Testis (tissue), 5 donors: ENCODE measurements around the gene NUP188. TPM values are rescaled to one million over a fixed set of nuclear protein-coding genes. Genes with fewer than 3 reads are reported as not detected.

Experiments used
- DNase-seq: peaks from one replicate; pipeline ENCODE4 v3.0.0-alpha.2; 2019
- H3K27ac ChIP-seq, 2 donors: fragments of 200-600 bp; sonication (generic); one replicate each; pipeline ENCODE4 v1.5.1; 2019
- H3K27me3 ChIP-seq: fragments of 200-600 bp; sonication (generic); one replicate; pipeline ENCODE4 v1.5.1; 2019
- H3K36me3 ChIP-seq: fragments of 200-600 bp; sonication (generic); one replicate; pipeline ENCODE4 v1.5.1; 2017; ENCODE audit warnings: low read depth; ENCODE audit errors: missing control alignments
- H3K4me1 ChIP-seq: fragments of 200-600 bp; sonication (generic); one replicate; pipeline ENCODE4 v1.5.1; 2019
- H3K4me3 ChIP-seq, 2 donors: fragments of 200-600 bp; sonication (generic); one replicate each; pipeline ENCODE4 v1.5.1; 2017 to 2019
- H3K9me3 ChIP-seq: fragments of 200-600 bp; sonication (generic); one replicate; pipeline ENCODE4 v1.5.1; 2017
- POLR2A ChIP-seq: fragments of 450-650 bp; IDR thresholded peaks from one replicate; pipeline ENCODE4 v1.6.1; 2017; ENCODE audit warnings: antibody characterized with exemption, mild to moderate bottlenecking, moderate library complexity
- WGBS, 2 donors: methylation state at CpG; one replicate each; pipeline ENCODE4 v1.1.5; 2018; 5-methylcytosine and 5-hydroxymethylcytosine counted together
- intact Hi-C: fragments of 100-400 bp; cut with DNase I; formaldehyde crosslinking; loops from one replicate; pipeline ENCODE4 v1.15.1; 2023; ENCODE audit warnings: low total_unique reads
- long read RNA-seq, 2 donors: transcript quantifications; one replicate each; lab custom pipeline, GENCODE V29; 2026
- polyA plus RNA-seq: library from polyadenylated mRNA; stranded (reverse); fragments of 350-450 nt; fragmentation: Illumina TruSeq; extraction: RNeasy Lipid Tissue Mini Kit (QIAGEN cat#74804); gene quantifications from one replicate; pipeline ENCODE4 v1.2.3, GENCODE V29; 2014; ENCODE audit warnings: low read depth, low replicate concordance; ENCODE audit not compliant: insufficient read depth
- total RNA-seq, 2 donors: library from RNA; depleted of rRNA; stranded (reverse); fragments of >200 nt; gene quantifications; one replicate each; pipeline ENCODE4 v1.2.3, GENCODE V29; 2016
- TF ChIP-seq, protein P1 (sequence below), 3 experiments: fragments of 450-650 bp in 2 of 3; fragments of 200-600 bp in 1 of 3; sonication (generic) in 1 of 3; IDR thresholded peaks; one replicate each; pipeline ENCODE4 v1.5.1; 2016 to 2019; ENCODE audit warnings: antibody characterized with exemption in 3 of 3, mild to moderate bottlenecking in 2 of 3, moderate library complexity in 1 of 3

Gene NUP188, protein sequence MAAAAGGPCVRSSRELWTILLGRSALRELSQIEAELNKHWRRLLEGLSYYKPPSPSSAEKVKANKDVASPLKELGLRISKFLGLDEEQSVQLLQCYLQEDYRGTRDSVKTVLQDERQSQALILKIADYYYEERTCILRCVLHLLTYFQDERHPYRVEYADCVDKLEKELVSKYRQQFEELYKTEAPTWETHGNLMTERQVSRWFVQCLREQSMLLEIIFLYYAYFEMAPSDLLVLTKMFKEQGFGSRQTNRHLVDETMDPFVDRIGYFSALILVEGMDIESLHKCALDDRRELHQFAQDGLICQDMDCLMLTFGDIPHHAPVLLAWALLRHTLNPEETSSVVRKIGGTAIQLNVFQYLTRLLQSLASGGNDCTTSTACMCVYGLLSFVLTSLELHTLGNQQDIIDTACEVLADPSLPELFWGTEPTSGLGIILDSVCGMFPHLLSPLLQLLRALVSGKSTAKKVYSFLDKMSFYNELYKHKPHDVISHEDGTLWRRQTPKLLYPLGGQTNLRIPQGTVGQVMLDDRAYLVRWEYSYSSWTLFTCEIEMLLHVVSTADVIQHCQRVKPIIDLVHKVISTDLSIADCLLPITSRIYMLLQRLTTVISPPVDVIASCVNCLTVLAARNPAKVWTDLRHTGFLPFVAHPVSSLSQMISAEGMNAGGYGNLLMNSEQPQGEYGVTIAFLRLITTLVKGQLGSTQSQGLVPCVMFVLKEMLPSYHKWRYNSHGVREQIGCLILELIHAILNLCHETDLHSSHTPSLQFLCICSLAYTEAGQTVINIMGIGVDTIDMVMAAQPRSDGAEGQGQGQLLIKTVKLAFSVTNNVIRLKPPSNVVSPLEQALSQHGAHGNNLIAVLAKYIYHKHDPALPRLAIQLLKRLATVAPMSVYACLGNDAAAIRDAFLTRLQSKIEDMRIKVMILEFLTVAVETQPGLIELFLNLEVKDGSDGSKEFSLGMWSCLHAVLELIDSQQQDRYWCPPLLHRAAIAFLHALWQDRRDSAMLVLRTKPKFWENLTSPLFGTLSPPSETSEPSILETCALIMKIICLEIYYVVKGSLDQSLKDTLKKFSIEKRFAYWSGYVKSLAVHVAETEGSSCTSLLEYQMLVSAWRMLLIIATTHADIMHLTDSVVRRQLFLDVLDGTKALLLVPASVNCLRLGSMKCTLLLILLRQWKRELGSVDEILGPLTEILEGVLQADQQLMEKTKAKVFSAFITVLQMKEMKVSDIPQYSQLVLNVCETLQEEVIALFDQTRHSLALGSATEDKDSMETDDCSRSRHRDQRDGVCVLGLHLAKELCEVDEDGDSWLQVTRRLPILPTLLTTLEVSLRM (N-terminal part only)
- total RNA-seq (100 to 1,000 TPM; 165 to 184 TPM), polyA plus RNA-seq (241 TPM)
- long read RNA-seq, donor 1 = 0 reads
- long read RNA-seq, donor 2, partial matches to known transcripts = 14 of 15 reads
- long read RNA-seq, donor 2, other reads (novel, unspliced or antisense) = 0 of 15 reads

DNA sequence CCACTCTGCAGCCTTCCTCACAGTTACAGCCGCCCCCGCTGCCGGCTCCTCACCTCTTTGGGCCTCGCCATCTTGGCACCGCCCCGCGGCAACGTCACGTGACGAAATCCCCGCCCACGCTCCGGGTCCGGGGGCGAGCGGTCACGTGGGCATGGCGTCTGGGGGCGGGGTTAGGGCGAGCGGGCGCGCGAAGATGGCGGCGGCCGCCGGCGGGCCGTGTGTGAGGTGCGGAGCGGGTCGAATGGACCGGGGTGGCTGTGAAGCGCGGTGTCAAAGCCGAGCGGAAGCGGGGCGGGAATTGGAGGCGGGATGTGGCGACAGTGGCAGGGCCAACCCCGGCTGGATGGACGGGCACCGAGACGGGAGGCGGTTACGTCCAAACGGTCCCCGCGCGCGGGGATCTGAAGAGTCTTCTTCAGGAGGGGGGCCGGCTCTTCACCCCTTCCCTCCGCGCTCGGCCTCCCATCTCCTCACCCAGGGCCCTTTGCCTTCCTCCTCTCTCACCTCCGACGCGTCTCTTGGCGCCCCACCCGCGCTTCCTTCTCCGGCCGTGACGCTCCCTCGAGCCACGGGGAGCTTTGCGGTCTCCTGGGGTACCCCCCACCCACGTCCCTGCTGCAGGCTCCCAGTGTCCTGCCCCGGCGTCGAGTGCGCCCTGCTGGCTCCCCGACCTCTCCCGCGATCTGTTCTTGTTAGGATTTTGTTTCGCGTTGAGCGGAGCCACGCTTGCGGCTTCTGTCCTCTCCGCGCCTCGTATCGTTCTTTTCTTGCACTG is at the start of gene NUP188, which contains the start of gene DOLK:
TSS of gene NUP188 (plus strand) at position 173 of the 775 bp plus-strand sequence. CDS start at position 194, 21 bp downstream.
TSS of gene DOLK (minus strand) at position 77 of the 775 bp plus-strand sequence. CDS start 300 bp downstream, outside the sequence.
- H3K27me3 ChIP-seq = no peaks in the 10 kb centered on the region
- peak within 1 kb of the TSS; percentile 72 to 91 for H3K4me3 ChIP-seq
- TF ChIP-seq, protein P1, sequence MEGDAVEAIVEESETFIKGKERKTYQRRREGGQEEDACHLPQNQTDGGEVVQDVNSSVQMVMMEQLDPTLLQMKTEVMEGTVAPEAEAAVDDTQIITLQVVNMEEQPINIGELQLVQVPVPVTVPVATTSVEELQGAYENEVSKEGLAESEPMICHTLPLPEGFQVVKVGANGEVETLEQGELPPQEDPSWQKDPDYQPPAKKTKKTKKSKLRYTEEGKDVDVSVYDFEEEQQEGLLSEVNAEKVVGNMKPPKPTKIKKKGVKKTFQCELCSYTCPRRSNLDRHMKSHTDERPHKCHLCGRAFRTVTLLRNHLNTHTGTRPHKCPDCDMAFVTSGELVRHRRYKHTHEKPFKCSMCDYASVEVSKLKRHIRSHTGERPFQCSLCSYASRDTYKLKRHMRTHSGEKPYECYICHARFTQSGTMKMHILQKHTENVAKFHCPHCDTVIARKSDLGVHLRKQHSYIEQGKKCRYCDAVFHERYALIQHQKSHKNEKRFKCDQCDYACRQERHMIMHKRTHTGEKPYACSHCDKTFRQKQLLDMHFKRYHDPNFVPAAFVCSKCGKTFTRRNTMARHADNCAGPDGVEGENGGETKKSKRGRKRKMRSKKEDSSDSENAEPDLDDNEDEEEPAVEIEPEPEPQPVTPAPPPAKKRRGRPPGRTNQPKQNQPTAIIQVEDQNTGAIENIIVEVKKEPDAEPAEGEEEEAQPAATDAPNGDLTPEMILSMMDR (IDR thresholded peaks at IDR 0.05) = no peak
- TF ChIP-seq POLR2A = peak; percentile 33
- no peaks in the 10 kb centered on the region for H3K36me3 ChIP-seq
- intact Hi-C loops = no loop called here
- no peaks in the 10 kb centered on the region for H3K9me3 ChIP-seq
- H3K27ac ChIP-seq = peak within 1 kb of the TSS; percentile 80 to 96
- H3K4me1 ChIP-seq = peaks cover 12% of the 10 kb centered on the region
- WGBS, 2 donors = 0 to 1% methylated on average over 42 to 86 of the region's 86 CpGs
- peak; percentile 97 for DNase-seq

DNA sequence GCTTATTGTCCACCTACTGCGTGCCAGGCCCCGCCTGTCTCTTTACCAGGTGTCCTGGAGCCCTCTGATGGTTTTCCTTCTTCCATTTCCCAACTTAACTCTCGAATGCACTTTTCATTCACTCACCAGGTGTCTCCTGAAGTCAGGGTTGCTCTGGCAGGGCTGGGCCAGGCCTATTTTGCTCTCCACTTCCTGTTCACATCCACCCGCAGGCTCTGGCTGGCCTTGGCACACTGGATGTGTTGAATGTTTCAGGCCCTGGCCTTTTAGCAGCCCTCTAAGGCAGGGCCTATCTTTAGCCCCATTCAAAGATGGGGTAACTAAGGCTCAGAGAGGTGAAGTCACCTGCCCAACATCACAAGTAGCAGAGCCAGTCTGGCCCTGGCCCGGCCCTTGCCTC is 49.1 kb upstream of the NUP188 start:
- intact Hi-C loops = no loop called here
- Histone ChIP-seq H3K4me1 (peaks cover 17% of the 10 kb centered on the region), H3K36me3 (no peaks in the 10 kb centered on the region), H3K27ac (no peak overlapping the region), H3K27me3 (no peaks in the 10 kb centered on the region), H3K4me3 (no peak overlapping the region), H3K9me3 (no peaks in the 10 kb centered on the region)
- WGBS, 2 donors = 91 to 98% methylated on average over 4 to 5 of the region's 5 CpGs
- DNase-seq = no peak
- TF ChIP-seq, protein P1 (IDR thresholded peaks at IDR 0.05) = no peak
- no peak for TF ChIP-seq POLR2A

DNA sequence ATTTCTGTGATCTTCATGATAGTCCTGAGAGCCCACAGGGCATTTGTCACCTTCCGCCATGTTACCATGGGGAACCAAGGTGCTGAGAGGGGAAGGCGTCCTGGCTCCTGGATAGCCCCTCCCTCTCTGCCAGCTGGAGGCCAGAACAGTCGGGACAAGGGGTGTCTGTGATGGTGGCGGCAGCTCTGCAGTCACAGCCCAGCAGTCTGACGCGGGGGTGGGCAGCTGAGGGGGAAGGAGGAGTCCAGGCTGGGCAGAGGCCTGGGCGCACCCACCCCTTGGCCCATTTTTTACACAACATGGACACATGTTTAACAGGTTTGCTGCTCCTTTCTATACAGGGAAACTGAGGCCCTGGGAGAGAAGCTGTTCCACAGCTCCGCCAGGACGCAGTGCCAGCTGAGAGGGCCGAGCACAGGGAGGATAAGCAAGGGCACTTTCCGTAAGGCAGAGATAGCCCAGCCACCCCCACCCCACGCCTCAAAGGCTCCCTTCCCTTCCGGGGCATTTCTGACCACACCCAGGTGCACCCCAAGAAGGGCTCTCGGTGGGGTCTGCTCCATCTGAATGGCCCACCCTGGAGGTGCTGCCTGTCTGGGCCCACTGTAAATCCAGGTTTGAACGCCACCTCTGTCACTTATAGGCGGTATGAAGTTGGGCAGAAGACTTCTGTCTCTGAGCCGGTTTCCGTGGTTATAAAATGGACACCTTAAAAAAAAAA is 48.5 kb upstream of the NUP188 start:
- Histone ChIP-seq H3K9me3 (no peaks in the 10 kb centered on the region), H3K4me3 (no peak overlapping the region), H3K27me3 (no peaks in the 10 kb centered on the region), H3K36me3 (no peaks in the 10 kb centered on the region), H3K4me1 (peaks cover 16% of the 10 kb centered on the region), H3K27ac (peak overlapping the region in 1 of 2 donors; percentile 41)
- intact Hi-C loops = no loop called here
- TF ChIP-seq, protein P1 (IDR thresholded peaks at IDR 0.05) = no peak
- TF ChIP-seq POLR2A = no peak
- no peak for DNase-seq
- WGBS, 2 donors = 82 to 85% methylated on average over 10 to 18 of the region's 18 CpGs
